ENCODE measurements around the gene CTNNA2.

The CTNNA2 gene

GRCh38 chr2:80078290-80079036 lies 565.6 kb downstream of the CTNNA2 start:
- Histone ChIP-seq H4K20me1 (ENCODE audit: insufficient read depth, low read length) (no peaks in the 10 kb centered on the region), H2AFZ (ENCODE audit: low read depth, low read length) (no peak overlapping the region), H3K9ac (ENCODE audit: low read depth, low read length) (no peak overlapping the region), H3K4me3 (ENCODE audit: low read depth in 1 of 2, low read length in 2 of 2) (no peak overlapping the region), H3K9me3 (ENCODE audit: insufficient read depth, low read length, severe bottlenecking) (no peaks in the 10 kb centered on the region), H3K4me1 (ENCODE audit: insufficient read depth, low read length) (no peaks in the 10 kb centered on the region), H3K4me2 (ENCODE audit: insufficient read depth, low read length) (no peak overlapping the region), H3K27ac (ENCODE audit: low read length) (no peak overlapping the region), H3K27me3 (ENCODE audit: insufficient read depth, low read length, poor library complexity) (no peaks in the 10 kb centered on the region), H3K36me3 (ENCODE audit: insufficient read depth, low read length) (no peaks in the 10 kb centered on the region), H3K79me2 (ENCODE audit: insufficient read depth, low read length) (no peaks in the 10 kb centered on the region)
- TF ChIP-seq CTCF (IDR thresholded peaks at IDR 0.05; ENCODE audit: borderline replicate concordance, extremely low read depth, low read length, poor library complexity, severe bottlenecking) (no peak), EZH2 (IDR thresholded peaks at IDR 0.05; ENCODE audit: borderline replicate concordance, low read depth, low read length, severe bottlenecking) (no peak)
- DNase-seq, result no peak
- no peak for ATAC-seq (ENCODE audit: insufficient read depth, low read depth)

GRCh38 chr2:80080957-80081356 lies 568.1 kb downstream of the CTNNA2 start:
- H3K4me3 ChIP-seq (ENCODE audit: low read depth in 1 of 2, low read length in 2 of 2), result no peak overlapping the region

GRCh38 chr2:80086831-80087230 lies 574.0 kb downstream of the CTNNA2 start:
- Histone ChIP-seq H3K79me2 (ENCODE audit: insufficient read depth, low read length) (no peaks in the 10 kb centered on the region), H4K20me1 (ENCODE audit: insufficient read depth, low read length) (no peaks in the 10 kb centered on the region), H3K36me3 (ENCODE audit: insufficient read depth, low read length) (no peaks in the 10 kb centered on the region), H3K4me1 (ENCODE audit: insufficient read depth, low read length) (no peaks in the 10 kb centered on the region), H3K9me3 (ENCODE audit: insufficient read depth, low read length, severe bottlenecking) (no peaks in the 10 kb centered on the region), H3K27ac (ENCODE audit: low read length) (no peak overlapping the region), H3K4me2 (ENCODE audit: insufficient read depth, low read length) (no peak overlapping the region), H3K27me3 (ENCODE audit: insufficient read depth, low read length, poor library complexity) (no peaks in the 10 kb centered on the region), H3K4me3 (ENCODE audit: low read depth in 1 of 2, low read length in 2 of 2) (no peak overlapping the region), H3K9ac (ENCODE audit: low read depth, low read length) (no peak overlapping the region), H2AFZ (ENCODE audit: low read depth, low read length) (no peak overlapping the region)
- ATAC-seq (ENCODE audit: insufficient read depth, low read depth), result no peak
- TF ChIP-seq CTCF (IDR thresholded peaks at IDR 0.05; ENCODE audit: borderline replicate concordance, extremely low read depth, low read length, poor library complexity, severe bottlenecking) (no peak), EZH2 (IDR thresholded peaks at IDR 0.05; ENCODE audit: borderline replicate concordance, low read depth, low read length, severe bottlenecking) (no peak)
- DNase-seq, result no peak

More at GRCh38 chr2:80080957-80081356, 568.1 kb downstream of the CTNNA2 start:
- Histone ChIP-seq H4K20me1 (ENCODE audit: insufficient read depth, low read length) (no peaks in the 10 kb centered on the region), H3K9me3 (ENCODE audit: insufficient read depth, low read length, severe bottlenecking) (no peaks in the 10 kb centered on the region), H3K4me1 (ENCODE audit: insufficient read depth, low read length) (no peaks in the 10 kb centered on the region), H3K36me3 (ENCODE audit: insufficient read depth, low read length) (no peaks in the 10 kb centered on the region), H2AFZ (ENCODE audit: low read depth, low read length) (no peak overlapping the region), H3K9ac (ENCODE audit: low read depth, low read length) (no peak overlapping the region), H3K79me2 (ENCODE audit: insufficient read depth, low read length) (no peaks in the 10 kb centered on the region), H3K27me3 (ENCODE audit: insufficient read depth, low read length, poor library complexity) (no peaks in the 10 kb centered on the region), H3K4me2 (ENCODE audit: insufficient read depth, low read length) (no peak overlapping the region), H3K27ac (ENCODE audit: low read length) (no peak overlapping the region)
- DNase-seq, result no peak
- TF ChIP-seq EZH2 (IDR thresholded peaks at IDR 0.05; ENCODE audit: borderline replicate concordance, low read depth, low read length, severe bottlenecking), result no peak
- TF ChIP-seq CTCF (IDR thresholded peaks at IDR 0.05; ENCODE audit: borderline replicate concordance, extremely low read depth, low read length, poor library complexity, severe bottlenecking), result no peak
- ATAC-seq (ENCODE audit: insufficient read depth, low read depth), result no peak
